ENCODE results near the gene ARMC12.
"Not testable (repeated sequence)": the region's sequence is repeated elsewhere in the genome, so short reads cannot be mapped to it uniquely, and the experiment has no call there.

ARMC12 gene

DNA sequence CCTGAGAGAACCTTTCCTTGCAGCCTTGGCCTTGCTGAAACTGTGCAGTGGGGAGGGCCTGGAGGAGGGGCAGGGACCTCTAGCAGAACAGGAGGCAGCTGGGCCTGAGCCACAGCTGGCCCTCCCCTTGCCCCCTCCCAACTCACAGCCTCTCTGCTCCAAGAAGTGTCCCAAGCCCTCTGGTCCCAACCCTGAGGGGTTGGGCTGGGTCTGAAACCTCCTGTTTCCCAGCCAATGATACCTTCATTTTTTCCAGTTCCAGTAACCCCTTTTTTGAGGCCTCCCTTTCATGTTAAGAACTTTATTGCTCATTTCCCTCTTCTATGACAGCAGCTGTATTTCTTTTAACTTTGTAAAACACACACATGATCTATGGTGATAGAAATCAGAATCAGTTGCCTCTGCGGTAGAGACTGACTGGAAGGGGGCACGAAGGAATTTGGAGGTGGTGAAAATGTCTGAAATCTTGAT is 17.9 kb upstream of the ARMC12 start:
- DNase-seq = no peak

DNA sequence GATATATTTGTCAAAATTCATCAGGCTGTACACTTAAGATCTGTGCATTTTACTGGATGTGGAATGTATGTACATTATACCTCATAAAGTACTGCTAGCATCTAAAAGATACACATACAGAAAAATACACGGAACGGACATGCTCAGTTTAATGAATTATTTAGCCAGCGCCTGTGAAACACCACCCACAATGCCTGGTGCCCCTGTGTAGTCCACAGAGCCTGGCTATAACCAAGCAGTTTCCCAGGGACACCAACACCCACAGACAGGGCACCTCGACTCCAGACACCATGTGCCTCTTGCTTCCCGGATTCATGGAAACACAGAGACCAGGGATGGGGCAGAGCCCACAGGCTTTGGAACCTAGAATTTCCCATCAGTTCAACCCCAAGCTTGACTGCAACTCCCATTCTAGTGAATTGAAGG is 17.4 kb upstream of the ARMC12 start:
- no peak for DNase-seq

DNA sequence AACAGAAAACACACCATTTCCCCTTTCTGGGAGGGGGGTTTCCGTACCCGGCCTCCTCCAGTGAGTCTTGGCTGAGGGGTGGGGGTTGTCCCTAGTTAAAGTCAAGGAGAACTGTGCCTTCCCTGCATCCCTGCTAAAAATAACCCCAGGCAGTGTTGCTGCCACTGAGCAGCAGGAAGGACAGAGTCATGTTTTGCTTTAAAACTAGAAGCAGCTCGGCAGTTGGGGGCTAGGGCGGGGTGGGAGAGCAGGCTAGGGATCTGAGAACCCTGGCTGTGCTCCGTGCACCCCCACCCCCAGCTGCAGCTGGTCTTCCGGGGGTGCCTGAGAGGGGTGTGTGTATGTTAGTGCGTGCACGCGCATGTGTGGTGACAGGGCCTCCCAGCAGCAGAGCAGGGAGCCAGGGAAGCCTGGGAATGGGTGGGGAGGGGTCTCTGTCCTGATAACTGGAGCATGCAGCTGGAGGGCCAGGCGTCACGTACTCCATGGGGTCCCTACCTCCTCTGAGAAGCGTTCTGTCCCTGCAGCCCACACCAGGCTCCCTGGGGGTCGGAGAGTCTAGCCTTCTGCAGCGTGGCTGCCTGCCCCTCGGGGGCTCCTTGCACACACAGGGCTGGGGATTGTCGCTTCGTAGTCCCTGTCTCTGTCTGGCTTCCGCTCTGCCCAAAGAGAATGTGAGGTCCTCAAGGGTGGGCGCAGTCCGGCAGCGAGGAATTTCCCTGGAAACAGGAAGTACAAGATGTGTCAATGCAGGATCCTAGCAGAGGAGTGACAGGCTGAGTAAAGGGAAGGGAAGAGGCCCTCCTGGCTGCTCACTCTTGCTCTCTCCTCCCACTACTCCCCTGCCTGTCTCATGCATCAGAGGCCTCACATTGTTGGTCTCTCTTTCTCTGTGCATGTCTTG is 16.8 kb upstream of the ARMC12 start:
- DNase-seq = no peak

DNA sequence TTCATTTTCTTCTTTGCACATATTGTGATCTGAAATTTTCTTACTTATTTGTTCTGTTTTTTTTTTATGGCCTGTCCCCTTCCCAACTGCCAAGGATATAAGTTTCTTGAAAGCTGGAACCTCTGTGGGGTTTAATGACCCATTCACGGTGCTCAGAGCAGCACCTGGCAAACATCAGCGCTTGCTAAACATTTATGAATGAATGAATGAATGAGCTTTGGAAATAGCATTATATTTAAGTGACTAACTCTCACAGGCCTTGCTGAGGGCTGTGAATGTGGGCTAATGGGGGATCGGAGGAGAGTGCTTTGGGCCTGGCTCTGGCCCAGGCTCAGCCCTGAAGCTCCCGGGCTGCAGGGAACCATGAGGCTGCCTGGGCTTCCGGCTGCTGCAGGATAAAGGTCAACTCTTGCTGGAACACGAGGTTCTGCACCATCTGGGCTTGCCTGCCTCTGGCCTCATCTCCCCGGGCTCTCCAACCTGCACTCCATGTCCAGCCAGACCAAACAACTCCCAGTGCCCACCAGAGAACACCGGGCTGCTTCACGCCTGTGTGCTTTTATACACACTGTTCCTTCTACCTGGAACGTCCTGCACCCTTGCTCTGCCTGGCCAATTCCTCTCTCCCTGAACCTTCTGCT is 14.6 kb upstream of the ARMC12 start:
- DNase-seq = no peak

DNA sequence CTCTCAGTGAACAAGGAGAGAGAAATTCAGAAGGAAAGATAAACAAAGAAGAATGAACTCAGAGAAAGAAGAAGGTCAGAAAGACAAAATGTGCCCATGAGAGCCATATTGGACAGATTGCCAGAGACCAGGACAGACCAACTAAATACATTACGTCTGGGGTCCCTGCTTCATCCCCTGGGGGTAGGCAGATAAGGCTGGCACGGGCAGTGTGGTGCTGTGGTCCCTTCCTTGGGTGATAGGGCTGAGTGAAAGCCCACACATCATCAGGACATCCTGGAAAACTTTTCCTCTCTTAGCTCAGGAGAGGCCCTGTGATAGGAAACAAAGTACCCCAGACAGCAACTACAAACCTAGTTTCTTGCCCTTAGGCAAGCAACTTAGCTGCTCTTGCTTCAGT is 13.2 kb upstream of the ARMC12 start:
- DNase-seq = no peak

DNA sequence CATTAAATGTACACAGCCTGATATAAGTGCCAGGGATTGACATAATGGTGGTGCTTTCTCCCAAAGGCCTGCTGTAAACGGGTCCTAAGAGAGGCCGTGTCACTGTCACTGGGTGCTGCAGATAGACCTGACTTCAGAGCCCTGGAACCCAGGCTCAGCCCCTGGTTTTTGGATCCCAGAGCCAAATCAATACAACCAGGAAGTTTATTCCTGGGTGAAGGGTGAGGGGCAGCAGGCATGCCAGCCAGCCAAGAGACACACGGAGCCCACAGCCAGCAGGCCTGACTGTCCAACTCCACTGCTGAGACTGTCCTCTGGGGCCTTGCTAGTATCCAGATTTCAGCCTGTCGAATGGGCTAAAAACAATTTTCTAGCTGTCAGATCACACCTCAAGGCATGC is 12.8 kb upstream of the ARMC12 start:
- no peak for DNase-seq

DNA sequence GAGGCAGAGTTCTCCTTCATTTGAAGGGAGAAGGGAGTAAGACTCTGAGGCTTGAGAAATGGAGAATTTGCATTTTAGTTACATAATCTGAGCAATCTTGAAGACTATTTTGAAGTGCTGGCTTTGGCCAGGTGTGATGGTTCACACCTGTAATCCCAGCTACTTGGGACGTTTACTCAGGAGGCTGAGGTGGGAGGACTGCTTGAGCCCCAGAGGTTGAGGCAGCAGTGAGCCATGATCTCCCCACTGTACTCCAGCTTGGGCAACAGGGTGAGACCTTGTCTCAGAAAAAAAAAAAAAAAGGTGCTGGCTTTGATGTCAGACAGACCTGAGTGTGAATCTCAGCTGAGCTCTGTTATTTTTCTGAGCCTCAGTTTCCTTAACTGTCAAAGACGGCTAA is 12.4 kb upstream of the ARMC12 start:
- DNase-seq = no peak

DNA sequence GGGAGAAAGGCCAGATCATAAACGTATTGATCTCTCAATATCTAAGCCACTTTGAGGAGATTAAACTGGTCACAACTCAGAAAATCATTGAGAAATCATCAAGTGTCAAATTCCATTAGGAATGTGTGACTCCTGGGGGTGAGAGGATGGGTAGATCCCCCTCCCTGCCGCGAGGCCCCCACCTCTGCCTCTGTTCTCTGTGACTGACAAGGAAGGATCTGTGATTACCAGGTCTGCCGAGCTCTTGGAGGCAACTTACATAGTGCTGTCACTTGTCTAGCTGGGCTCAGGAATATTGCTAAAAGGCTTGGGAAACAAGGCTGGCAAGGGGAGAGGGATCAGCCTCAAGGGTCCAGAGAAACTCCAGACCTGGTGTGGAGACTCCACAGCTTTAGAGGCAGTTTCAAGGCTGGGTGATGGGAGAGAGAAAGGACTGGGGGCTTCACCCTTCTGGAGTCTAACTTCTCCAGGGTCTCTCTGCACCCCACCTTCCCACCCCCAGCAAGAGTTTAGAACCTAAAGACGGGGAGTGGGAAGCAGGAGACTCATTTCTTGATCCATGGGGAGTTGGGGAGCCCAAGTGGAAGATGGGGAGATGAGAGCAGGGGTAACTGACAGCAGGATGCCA is 11.6 kb upstream of the ARMC12 start:
- DNase-seq = no peak

DNA sequence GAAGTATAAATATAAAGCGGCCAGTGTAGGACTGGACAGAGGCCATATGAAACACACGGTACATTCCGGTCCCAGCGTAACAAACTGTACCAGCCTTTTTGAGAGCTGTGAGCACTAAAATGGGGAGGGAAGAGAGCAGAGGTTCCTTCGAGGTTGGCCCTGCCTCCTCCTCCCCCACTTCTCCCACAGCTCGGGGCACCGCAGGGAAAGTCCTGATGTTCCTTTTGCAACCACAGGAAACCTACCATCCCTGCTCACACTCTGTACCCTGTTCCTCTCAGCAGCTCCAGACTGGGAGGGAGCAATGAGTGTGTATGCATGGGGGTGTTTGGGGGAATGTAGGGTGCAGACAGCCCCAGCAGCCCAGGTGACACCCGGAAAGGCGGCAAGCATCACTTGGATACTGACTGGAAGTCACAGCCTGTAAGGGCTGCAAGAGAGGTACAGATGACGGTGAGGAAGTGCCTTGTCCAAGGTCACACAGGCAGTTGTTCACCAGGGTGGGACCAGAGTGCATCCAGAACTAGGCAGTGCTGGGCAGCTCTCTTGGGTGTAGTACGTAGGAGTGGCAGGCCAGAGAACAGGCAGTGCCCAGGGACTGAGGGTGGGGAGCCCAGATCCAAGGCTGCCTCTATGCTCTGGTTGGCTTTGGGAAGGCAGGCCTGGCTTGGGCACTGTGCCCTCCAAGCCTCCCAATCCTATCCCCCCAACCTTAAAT is 11.0 kb upstream of the ARMC12 start:
- DNase-seq = no peak

DNA sequence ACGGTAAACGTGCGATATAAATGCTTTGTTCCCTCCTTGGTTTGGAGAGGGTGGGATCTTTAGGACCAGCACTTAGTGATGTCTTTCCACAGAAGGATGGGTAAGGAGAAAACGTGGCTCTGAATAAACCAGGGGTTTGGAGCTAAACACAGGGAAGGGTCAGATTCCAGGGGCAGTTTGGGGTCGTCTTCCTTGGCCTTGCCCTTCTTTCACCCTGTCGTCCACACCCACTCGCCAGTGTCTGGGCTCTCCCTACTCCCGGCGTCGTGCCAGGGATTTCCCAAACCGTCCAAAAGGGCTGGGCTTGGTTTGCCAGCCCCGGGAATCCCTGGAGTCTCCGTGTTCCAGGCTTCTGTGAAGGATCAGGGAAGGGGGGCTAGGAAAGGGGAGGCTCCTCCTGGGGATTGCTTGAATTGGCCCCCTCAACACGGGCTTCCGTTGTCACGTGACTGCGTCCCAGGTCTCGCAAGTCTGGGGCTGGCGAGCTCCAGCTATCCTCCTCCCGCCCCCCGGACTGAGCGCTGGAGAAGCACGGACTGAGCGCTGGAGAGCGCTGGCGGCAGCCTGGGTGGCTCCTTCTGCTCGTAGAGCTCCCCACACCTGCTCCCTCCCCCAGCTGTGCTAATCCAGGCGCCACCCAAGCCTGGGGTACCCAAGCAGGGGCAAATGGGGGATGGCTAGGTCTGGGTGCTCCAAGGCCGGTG is 9.4 kb upstream of the ARMC12 start:
- DNase-seq = peak; percentile 52 to 77

DNA sequence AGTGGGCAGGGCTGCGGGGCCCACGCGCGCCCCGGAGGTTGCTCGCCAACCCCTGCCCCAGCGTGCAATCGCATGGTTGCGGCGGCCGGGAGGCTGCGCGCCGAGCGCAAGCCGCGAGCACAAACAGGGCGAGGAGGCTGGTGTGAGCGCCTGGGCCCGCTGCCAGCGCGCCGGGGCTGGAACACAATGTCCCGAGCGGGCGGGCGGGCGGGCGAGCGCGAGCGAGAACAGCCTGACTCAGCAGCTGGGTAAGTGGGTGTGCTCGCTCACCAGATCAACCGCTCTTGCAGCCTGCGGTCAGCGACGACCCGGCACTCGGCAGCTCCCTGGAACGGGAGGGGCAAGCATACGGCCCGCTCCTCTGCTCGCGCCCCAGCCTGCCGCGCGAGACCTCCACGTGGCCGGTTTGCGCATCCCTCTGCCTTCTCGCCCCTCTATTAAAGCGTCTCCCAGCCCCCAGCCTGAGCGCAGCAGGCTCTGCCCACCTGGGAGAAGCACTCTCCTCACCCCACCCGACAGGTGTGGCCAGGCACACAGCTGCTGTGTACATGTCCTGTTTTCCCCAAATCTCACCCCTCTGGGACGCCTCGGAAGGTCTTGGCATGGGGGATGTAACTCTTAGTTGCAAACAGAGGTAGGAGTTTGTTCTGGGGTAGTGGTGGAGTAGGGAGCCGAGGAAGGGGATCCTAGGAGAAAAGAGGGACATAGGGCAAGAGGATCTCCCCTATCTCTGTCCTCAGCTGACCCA is 8.7 kb upstream of the ARMC12 start:
- DNase-seq = peak; percentile 73 to 77

DNA sequence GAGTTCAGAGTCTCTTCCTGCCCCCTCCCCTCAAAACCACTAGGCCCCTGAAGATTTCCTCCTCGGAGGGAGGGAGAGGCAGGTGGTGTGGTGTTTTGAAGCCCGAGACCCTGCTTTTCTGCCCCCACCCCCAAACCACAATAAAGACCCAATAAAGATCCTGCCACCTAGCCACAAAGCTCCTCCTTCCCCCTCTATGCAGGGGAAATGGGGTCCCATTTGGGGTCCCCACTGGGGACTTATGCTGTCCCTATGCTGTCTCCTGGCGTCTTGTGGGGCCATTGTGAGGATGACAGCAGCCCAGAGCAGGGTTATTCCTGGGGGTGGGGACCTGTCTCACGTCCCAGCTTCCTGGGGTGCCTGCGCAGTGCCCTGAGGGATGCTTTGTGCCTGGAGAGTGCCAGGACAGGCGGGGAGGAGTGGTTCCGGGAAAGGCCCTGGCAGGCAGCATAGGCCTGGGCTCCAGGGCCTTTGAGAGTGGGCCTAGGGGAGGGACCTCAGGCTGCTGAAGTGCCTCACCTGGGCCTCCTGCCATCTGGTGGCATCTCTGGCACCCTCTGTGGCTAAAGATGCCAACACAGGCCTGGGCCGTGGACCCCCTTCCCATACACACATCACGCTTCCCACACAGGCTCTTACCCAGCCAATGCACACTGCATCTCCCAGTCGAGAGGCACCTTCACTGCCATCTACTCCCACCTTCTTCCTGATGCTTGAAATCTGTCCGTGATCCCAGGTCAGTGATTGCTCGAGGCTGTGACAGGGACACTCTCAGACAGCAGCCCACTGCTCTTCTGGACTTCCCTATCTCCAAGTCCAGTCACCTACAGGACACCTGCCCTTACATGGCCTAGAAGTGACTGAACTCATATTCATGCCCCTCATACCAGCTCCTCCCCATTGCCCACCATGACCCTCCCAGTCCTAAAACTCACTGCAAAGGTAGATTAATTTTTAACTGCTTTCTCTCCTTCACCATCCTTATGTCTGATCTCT is 7.9 kb upstream of the ARMC12 start:
- DNase-seq = peak in 1 of 2 experiments; percentile 14

DNA sequence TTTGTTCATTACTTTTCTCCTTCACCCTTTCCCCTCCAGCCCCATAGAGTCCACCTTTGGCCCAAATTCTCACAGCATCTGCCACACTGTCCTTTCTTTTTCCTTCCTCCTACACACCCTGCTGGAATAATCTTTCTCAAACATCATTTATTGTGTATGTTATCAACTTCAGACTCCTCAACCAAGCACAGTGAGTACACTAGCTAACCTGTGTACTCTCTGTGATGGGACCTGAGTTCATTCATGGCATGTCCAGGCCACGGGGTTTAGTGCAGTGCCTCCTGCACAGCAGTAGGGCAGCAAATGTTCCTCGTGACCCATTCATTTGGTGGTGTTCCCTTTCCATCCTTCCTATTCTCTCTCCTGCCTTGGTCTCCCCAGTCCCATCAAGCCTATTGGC is 7.1 kb upstream of the ARMC12 start:
- DNase-seq = no peak

DNA sequence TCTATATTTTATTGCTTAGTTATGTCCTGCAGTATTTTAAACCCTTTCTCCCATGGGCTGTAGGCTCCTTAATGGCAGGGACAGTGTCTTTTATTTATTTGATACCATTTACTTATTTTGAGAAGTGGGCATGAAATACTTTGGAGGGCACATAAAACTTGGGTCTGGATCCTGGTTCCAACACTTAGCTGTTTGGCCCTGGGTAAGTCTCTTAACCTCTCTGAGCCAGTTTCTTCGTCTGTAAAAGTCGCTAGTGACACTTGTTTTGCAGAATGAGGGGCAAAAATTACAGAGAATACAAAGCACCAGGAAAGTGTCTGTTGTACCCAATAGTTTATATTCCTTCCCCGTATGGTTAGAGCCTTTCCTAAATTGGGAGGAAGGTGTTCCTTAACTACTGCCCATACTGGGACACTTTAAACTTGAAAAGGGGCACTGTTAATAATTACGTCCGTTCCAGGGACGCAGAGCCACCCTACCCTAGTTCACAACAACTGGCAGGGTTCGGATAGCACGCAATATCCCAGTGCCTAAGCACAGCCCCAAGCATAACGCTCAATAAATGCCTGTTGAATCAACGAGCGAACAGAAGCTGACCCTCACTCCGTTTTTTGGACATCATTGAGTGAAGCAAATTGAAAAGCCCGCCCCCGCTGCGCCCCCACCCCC is 6.0 kb upstream of the ARMC12 start:
- DNase-seq = no peak

DNA sequence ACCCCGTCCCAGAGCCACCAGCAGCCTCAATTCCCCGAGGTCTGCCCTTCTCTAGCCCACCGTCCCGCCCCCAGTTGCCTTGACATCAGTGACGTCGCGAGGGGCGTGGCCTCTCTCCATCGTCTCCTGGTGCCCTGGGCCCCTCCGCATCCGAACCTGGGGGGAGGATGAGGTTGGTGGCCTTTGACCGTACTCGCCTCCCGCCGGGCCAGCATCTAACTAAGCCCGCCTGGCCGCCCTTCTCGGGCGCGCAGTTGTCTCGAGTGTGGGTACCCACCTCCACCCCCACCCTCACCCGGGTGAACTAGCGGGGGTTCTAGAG is 5.5 kb upstream of the ARMC12 start:
- peak; percentile 66 to 75 for DNase-seq

DNA sequence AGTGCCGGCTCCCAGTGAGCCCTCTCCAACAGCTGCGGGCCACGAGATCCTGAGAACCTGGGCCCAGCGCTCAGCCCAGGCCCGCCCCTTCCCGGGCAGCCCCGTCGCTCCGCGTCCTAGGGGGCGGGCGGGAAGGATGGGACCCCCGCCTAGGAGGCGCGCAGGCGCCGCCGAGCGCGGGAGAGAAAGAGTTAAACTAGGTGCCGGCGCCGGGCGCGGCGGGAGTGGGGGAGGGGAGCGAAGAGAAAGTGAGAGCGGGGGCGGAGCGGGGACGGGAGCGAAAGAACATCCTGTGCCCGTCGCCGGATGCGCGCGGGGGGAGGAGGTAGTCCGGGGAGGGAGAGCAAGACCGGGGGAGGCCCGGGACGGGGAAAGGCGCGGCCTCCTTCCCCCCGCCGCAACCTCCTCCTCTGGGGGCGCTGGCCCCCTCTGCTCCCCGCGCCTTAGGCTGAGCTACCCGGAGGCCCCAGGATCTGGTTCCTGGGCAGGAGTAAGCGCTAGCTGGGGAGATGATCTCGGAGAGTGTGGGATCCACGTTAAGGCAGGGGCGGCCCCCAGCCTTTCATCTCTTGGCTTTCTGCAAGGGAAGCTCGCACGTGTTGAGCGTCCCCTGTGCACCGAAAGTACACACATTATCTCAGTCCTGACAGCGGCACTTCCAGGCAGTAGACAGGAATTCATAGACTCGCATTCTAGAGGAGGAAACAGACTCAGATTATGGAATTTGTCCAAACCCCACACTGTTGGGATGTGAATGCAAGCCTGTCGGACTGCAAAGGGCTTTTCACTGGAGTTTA is 4.9 kb upstream of the ARMC12 start:
- peak; percentile 66 to 75 for DNase-seq

DNA sequence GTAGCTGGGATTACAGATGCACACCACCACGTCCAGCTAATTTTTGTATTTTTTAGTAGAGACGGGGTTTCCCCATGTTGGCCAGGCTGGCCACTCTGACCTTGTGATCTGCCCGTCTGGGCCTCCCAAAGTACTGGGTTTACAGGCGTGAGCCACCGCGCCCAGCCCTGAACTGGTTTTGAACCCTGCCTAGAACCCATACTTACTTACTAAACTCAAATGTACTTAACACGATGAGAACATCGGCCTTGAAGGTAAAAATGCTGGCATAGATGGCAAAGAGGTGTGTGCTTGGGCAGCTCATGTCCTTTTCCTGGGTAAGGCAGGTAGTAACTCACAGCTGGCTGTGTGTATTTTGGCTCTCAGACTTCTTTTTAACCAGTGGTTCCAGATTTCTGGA is 3.2 kb upstream of the ARMC12 start:
- DNase-seq = no peak

DNA sequence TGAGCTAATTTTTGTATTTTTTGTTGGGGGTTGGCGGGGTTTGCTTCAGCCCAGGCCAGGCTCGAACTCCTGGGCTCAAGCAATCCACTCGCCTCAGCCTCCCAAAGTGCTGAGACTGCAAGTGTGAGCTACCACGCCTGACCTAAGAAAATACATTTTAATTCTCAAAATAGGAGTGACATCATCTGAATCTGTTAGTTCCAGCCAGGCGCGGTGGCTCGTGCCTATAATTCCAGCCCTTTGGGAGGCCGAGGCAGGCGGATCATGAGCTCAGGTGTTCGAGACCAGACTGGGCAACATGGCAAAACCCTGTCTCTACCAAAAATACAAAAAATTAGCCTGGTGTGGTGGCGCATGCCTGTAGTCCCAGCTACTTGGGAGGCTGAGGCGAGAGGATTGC is 2.5 kb upstream of the ARMC12 start:
- not testable (repeated sequence) for DNase-seq

DNA sequence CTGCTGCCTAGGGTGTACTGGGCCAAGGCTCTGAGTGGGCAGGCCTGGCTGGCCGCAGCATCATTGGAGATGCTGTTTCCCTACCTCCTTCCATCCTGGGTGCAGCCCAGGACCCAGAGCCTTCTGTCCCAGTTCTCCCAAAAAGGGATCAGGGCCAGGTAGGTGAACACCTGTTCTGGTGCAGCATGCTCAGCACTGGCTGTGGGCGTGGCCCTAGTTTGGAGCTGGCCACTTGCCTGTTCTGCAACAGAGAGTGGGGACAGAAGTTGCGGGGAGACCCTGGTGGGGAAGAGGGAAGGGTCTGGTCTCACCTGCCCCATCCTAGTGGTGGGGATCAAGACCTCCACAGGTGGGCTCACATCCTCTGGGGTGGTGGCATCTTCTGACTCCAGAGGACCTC is 1.4 kb upstream of the ARMC12 start:
- DNase-seq = no peak

Data from NCI-H524 (cell line).